Gastrocnemius medialis (tissue), 4 donors: Measurements from ENCODE around the gene RGS8.

Source experiments
- CTCF ChIP-seq, 5 experiments: fragments of 450-650 bp in 3 of 5; fragments of 200-600 bp in 2 of 5; sonication (generic) in 2 of 5; IDR thresholded peaks in 4 of 5; conservative IDR thresholded peaks in 1 of 5; 1 replicate in 4 of 5; 2 replicates in 1 of 5; pipeline ENCODE4 v1.5.1; 2016 to 2019; ENCODE audit warnings: antibody characterized with exemption in 5 of 5, mild to moderate bottlenecking in 3 of 5, moderate library complexity in 3 of 5
- POLR2A ChIP-seq, 2 donors: fragments of 450-650 bp; IDR thresholded peaks; one replicate each; pipeline ENCODE4 v1.6.1; 2017; ENCODE audit warnings: antibody characterized with exemption in 2 of 2, mild to moderate bottlenecking in 2 of 2, moderate library complexity in 2 of 2

DNA sequence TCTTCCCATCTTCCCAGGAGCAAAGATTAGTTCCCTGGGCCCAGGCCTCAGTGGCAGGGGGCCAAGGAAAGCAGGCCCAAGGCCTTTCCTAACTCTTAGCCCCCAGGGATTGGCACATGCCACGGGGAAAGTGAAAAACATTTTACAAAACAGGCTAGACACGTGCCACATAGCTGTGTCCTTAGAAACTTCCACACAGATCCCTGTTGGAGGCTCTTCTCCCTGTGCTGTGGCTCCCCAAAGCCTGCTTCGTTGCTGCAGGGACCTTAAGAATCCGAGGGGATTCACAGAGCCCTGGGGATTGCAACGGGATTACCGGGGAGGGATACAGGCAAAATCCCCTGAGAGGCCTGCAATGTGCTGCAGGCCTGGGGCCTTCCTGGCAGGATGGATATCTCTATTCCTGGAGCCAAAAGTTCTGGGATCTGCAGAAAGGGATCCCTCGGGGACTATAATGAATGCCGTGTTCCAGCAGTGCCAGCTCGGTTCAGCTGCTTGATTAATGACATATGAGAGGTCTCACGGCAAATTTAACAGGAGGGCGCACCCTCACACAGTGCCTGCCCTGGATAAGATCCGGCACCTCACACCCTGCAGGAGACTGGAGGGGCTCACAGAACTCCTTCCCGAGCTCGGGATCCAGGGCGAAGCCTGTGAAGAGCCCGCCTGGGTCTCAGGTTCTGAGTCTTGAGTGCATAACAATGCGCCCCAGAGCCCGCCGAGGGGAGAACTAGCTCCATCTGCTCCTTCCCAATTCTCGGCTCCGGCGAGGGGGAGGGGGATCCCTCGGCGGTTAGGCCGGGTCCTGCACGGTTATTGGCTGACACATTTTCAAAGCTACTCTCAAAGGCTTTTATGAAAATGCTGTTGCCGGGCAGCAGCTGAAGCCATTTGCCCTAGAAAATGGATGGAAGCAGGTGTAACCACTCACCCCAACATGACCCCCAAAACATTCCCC is 15.3 kb upstream of the RGS8 start:
- TF ChIP-seq CTCF (IDR thresholded peaks at IDR 0.05 in 4 of 5, conservative IDR thresholded peaks at IDR 0.05 in 1 of 5) (no peak), POLR2A (IDR thresholded peaks at IDR 0.05) (no peak)
